Heart right ventricle (tissue), 16 donors: Measurements from ENCODE around the gene AADAC. TPM values are rescaled to one million over a fixed set of nuclear protein-coding genes. Genes with fewer than 3 reads are reported as not detected.
A peak's percentile ranks its signal among the peaks of the same experiment; 100 is the strongest.
"Not testable (repeated sequence)": the region's sequence is repeated elsewhere in the genome, so short reads cannot be mapped to it uniquely, and the experiment has no call there.

Source experiments
- ATAC-seq, 8 donors: fragments of 200-7000 bp; cut with Tn5 transposase; one replicate each; pipeline ENCODE4 v1.9.1; 2020; ENCODE audit warnings: mild to moderate bottlenecking in 8 of 8, moderate library complexity in 8 of 8, moderate number of reproducible peaks in 1 of 8
- DNase-seq, 2 donors: peaks; one replicate each; pipeline ENCODE4 v3.0.0-alpha.2; 2020
- H3K27ac ChIP-seq, 10 donors: fragments of 200-600 bp; sonication (generic) in 2 of 10; one replicate each; pipeline versions ENCODE4 v1.5.0 to v1.8.0; 2020 to 2022; ENCODE audit warnings: mild to moderate bottlenecking in 3 of 10
- H3K27me3 ChIP-seq, 7 donors: fragments of 200-600 bp; one replicate each; pipeline ENCODE4 v1.8.0; 2021 to 2022; ENCODE audit warnings: mild to moderate bottlenecking in 2 of 7
- H3K36me3 ChIP-seq, 9 donors: fragments of 200-600 bp; sonication (generic) in 1 of 9; one replicate each; pipeline versions ENCODE4 v1.5.0 to v1.8.0; 2020 to 2022; ENCODE audit warnings: mild to moderate bottlenecking in 2 of 9
- H3K4me1 ChIP-seq, 9 donors: fragments of 200-600 bp; sonication (generic) in 1 of 9; one replicate each; pipeline versions ENCODE4 v1.5.0 to v1.8.0; 2020 to 2022; ENCODE audit warnings: mild to moderate bottlenecking in 4 of 9
- H3K4me3 ChIP-seq, 10 donors: fragments of 200-600 bp; sonication (generic) in 2 of 10; one replicate each; pipeline versions ENCODE4 v1.5.0 to v1.8.0; 2020 to 2022; ENCODE audit warnings: mild to moderate bottlenecking in 7 of 10, moderate library complexity in 2 of 10
- H3K9me3 ChIP-seq, 11 donors: fragments of 200-600 bp in 10 of 11; sonication (generic) in 2 of 11; one replicate each; pipeline versions ENCODE4 v1.5.0 to v1.8.0; 2013 to 2022; ENCODE audit warnings: mild to moderate bottlenecking in 2 of 11, control low read depth in 1 of 11, moderate library complexity in 1 of 11
- WGBS, 2 donors: extraction: QIAGEN DNeasy Blood & Tissue Kit; methylation state at CpG; one replicate each; pipeline ENCODE4 v1.1.7; 2013; ENCODE audit warnings: inconsistent platforms in 1 of 2; 5-methylcytosine and 5-hydroxymethylcytosine counted together
- intact Hi-C, 10 donors: fragments of 100-400 bp; cut with DNase I; formaldehyde crosslinking; loops; one replicate each; pipeline versions ENCODE4 v1.11.1 to v1.14.2; 2022
- polyA plus RNA-seq, 2 donors: library from polyadenylated mRNA; stranded (reverse); fragments of 200-250 nt; gene quantifications; one replicate each; pipeline ENCODE4 v1.2.3, GENCODE V29; 2013
- total RNA-seq, 10 donors: library from RNA; stranded (reverse); fragmentation: NEBNext Ultra II Directional in 3 of 10; extraction: Animal tissue kit (Norgen Biotek cat#: 25700) in 3 of 10; gene quantifications; one replicate each; pipeline versions ENCODE4 v1.2.1 to v1.2.4, GENCODE V29; 2021 to 2023
- TF ChIP-seq, protein P1 (sequence below), 9 donors: fragments of 200-600 bp; sonication (generic) in 2 of 9; IDR thresholded peaks; one replicate each; pipeline versions ENCODE4 v1.5.0 to v1.8.0; 2021 to 2022; ENCODE audit warnings: antibody characterized with exemption in 9 of 9, mild to moderate bottlenecking in 5 of 9, moderate library complexity in 1 of 9
- donor health status: Arrhythmogenic right ventricular cardiomyopathy.
- donor health status: ischemic (EF 13 %, LVEDD 7.1; RV severe dilation, severe dysfunction).
- donor health status: healthy with polysubstance abuse.
- donor health status: DM: no; HTN: yes; CAD: no.
- donor health status: DM: no; HTN: no; CAD: no.
- donor health status: ischemic (EF 25% LVEDD 6.9; RV normal size, moderate dysfunction).
- donor health status: ischemic (EF 25% LVEDD 5.7; RV mildly dilated, moderate dysfunction).
- donor health status: healthy.
- donor health status: DM: yes; HTN: yes; CAD: no.
- donor health status: Ischemic cardiomyopathy.
- donor health status: ischemic (EF 35%, LVEDD 5.7; RV mildly dilated, moderate dysfunction).
- donor health status: nonischemic (EF 11% LVEDD 7.7; RV severe dilation, severe dysfunction).
- donor health status: DM: yes; HTN: yes; CAD: no.
- donor health status: PGD.
- donor health status: ischemic (EF 29% LVEDD 5.4; RV normal size, mild dysfunction).
- donor health status: nonischemic (EF 23%, LVEDD 6.1; RV moderate dilation, normal function).

Gene AADAC
- total and polyA plus RNA-seq, 12 donors = 0.01 to 0.14 TPM; not detected in 10

DNA sequence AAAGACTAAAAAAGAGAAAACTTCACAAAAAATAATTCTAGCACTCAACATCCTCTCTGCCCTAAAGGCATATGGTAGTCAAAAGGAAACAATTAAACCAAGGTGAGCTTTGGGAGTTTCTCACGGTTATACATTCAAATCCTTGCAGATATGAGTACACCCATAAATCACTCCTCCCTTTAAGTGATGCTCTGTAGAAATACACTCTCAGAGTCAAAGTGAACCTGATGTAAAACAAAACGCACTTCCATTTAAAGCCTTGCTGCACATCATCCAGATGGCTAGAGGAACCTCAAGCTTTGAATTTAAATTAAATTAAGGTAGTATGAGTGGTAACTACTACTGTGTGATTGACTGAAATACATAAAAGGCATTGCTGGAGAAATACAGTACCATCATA is 36.0 kb upstream of the AADAC start:
- intact Hi-C loops = no loop called here
- H3K4me3 ChIP-seq = no peak overlapping the region
- ATAC-seq (no peak), DNase-seq (no peak)
- TF ChIP-seq, protein P1, sequence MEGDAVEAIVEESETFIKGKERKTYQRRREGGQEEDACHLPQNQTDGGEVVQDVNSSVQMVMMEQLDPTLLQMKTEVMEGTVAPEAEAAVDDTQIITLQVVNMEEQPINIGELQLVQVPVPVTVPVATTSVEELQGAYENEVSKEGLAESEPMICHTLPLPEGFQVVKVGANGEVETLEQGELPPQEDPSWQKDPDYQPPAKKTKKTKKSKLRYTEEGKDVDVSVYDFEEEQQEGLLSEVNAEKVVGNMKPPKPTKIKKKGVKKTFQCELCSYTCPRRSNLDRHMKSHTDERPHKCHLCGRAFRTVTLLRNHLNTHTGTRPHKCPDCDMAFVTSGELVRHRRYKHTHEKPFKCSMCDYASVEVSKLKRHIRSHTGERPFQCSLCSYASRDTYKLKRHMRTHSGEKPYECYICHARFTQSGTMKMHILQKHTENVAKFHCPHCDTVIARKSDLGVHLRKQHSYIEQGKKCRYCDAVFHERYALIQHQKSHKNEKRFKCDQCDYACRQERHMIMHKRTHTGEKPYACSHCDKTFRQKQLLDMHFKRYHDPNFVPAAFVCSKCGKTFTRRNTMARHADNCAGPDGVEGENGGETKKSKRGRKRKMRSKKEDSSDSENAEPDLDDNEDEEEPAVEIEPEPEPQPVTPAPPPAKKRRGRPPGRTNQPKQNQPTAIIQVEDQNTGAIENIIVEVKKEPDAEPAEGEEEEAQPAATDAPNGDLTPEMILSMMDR (IDR thresholded peaks at IDR 0.05) = no peak
- H3K36me3 ChIP-seq = no peaks in the 10 kb centered on the region
- H3K9me3 ChIP-seq = no peaks in the 10 kb centered on the region
- no peak overlapping the region for H3K27ac ChIP-seq
- H3K27me3 ChIP-seq = no peaks in the 10 kb centered on the region
- peaks cover 0 to 24% (median under 1%) of the 10 kb centered on the region in 9 donors for H3K4me1 ChIP-seq
- WGBS, 2 donors = 94% methylated on average over 2 of the region's 2 CpGs

DNA sequence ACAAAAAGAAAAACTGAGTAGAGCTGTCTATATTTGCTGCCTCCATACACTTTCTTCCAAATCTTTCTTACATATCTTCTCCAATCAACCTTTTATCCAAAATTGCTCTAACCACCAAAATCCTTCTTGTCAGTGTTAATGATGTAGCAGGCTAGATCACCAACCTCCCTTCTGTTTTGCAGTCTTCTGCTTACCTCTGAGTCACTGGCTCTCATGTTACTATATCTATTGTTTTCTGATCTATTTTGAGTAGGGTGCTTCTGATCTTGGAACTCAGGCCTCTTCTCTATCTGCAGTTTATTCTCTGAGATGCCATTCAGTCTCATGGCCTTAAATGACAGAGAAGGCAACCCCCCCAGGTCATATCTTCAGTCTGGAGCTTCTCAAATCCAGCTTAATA is 26.3 kb upstream of the AADAC start:
- DNase-seq (no peak), ATAC-seq (peak in 2 of 8 donors; percentile 58 to 60)
- Histone ChIP-seq H3K4me1 (peaks cover 0 to 5% (median 0%) of the 10 kb centered on the region in 9 donors), H3K4me3 (no peak overlapping the region), H3K9me3 (peaks cover 0 to 3% (median 0%) of the 10 kb centered on the region in 11 donors), H3K36me3 (no peaks in the 10 kb centered on the region), H3K27me3 (no peaks in the 10 kb centered on the region), H3K27ac (no peak overlapping the region)
- intact Hi-C loops = no loop called here
- TF ChIP-seq, protein P1 (IDR thresholded peaks at IDR 0.05) = no peak

DNA sequence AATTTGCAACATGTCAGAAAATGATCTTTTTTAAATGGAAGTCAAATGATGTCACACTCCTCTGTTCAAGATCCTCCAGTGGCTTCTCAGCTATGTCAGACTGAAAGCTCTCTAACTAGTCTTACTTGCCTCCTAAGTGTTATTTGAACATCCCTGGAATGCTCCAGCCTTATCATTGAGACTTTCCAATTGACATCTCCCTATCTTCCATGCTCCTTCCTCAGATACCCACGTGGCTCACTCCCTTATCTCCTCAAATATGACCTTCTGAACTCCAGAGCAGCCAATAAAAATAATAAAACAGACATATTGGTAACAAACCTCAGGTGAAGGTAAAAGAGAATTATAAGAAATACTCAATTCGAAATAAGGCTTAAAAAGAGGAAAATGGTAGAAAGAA is 25.5 kb upstream of the AADAC start:
- 53 to 57% methylated on average over 2 of the region's 2 CpGs for WGBS, 2 donors
- ATAC-seq (no peak), DNase-seq (no peak)
- Histone ChIP-seq H3K27ac (no peak overlapping the region), H3K27me3 (no peaks in the 10 kb centered on the region), H3K36me3 (no peaks in the 10 kb centered on the region), H3K9me3 (peaks cover 0 to 3% (median 0%) of the 10 kb centered on the region in 11 donors), H3K4me1 (peaks cover 0 to 5% (median 0%) of the 10 kb centered on the region in 9 donors), H3K4me3 (no peak overlapping the region)
- intact Hi-C loops = no loop called here
- TF ChIP-seq, protein P1 (IDR thresholded peaks at IDR 0.05) = no peak

DNA sequence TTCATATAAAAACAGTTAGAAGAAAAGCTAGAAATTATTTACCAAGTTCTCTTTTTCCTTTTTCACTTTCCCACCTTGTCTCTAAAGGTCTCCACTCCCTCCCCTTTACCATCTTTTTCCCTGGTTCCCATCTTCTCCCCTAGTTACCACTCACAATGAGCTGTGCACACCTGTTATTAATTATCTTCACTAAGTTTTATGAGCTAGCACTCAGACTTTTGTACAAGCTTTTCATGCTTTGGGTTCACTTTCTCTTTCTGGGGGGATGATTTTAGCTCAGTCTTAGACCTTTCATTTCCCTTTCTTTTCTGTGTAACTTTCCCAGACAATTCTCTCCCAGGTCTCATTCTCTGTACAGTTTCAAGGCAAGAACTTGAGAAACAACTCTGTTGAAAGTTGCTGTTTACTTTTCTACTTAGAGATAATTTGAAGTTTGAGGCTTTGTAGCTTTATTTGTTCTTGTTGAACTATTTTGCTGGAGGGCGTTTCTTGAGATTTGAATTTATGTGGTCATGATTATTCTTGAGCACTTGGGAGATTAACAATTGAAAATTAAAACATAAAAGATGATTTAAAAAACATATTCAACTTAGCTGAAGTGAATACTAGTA is 24.0 kb upstream of the AADAC start:
- H3K9me3 ChIP-seq = peaks cover 0 to 3% (median 0%) of the 10 kb centered on the region in 11 donors
- 84 to 91% methylated on average over 1 of the region's 1 CpG for WGBS, 2 donors
- DNase-seq (no peak), ATAC-seq (no peak)
- peaks cover 0 to 5% (median 0%) of the 10 kb centered on the region in 9 donors for H3K4me1 ChIP-seq
- intact Hi-C loops = no loop called here
- TF ChIP-seq, protein P1 (IDR thresholded peaks at IDR 0.05) = no peak
- no peaks in the 10 kb centered on the region for H3K27me3 ChIP-seq
- H3K36me3 ChIP-seq = no peaks in the 10 kb centered on the region
- H3K27ac ChIP-seq = no peak overlapping the region
- no peak overlapping the region for H3K4me3 ChIP-seq

DNA sequence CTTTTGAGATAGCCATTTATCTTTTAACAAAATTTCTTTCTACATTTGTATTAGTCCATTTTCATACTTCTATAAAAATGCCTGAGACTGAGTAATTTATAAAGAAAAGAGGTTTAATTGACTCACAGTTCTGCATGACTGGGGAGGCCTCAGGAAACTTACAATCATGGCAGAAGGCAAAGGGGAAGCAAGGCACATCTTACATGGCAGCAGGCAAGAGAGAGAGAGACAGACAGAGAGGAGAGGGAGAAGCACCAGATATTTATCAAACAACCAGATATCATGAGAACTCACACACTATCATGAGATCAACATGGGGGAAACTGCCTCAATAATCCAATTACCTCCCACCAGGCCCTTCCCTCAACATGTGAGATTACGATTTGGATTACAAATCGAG is 23.2 kb upstream of the AADAC start:
- H3K4me1 ChIP-seq = not testable (repeated sequence)

More for the DNA sequence above, 23.2 kb upstream of the AADAC start:
- H3K9me3 ChIP-seq, intact Hi-C loops, DNase-seq, H3K36me3 ChIP-seq, H3K27me3 ChIP-seq, H3K27ac ChIP-seq, H3K4me3 ChIP-seq, ATAC-seq: not testable (repeated sequence)
- WGBS, 2 donors = 92 to 95% methylated on average over 2 of the region's 2 CpGs
